ENCODE results near the gene ATXN7L1. TPM values are rescaled to one million over a fixed set of nuclear protein-coding genes. Genes with fewer than 3 reads are reported as not detected.

Gene ATXN7L1
- total RNA-seq, 3 donors from 2014 or later (not counting 1 experiment from before 2014, with no cell fraction given), result 37.5 to 48.6 (median 47.9) TPM

DNA sequence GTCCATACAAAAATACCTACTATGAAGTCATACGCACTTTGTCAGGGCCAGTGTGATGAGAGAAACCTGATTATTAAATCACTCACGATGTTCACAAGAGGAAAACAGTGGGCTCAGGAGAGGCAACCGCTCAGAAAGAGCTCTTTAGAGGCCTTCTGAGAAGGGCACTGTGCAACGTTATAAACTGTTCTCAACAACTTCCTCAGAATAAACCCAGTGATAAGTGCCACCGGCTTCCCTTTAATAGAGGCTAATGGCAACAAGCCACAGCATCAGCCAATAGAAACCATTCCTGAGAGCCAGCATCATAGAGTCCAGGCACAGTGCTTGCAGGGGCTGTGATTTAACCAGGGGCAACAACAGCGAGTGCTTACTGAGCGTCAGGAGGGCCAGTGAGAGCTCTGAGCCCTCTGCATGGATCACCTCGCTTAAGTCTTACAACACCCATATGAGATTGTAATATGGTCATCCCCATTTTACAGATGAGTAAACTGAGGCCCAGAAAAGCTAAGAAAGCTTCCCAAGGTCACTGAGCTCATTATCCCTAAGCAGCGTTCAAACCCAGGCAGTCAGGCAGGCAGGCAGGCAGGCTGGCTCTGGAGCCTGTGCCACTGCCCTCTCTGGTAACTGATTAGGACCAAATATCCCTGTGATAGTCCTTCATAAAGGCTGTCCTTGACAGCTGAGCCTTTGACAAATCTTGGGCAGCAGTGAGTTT, 30.9 kb upstream of the ATXN7L1 start:
- no peak overlapping the region for H3K27ac ChIP-seq (ENCODE audit: low read length)
- H3K36me3 Mint-ChIP-seq, result peaks cover 7% of the 10 kb centered on the region
- intact Hi-C loops (cut with micrococcal nuclease), result no loop called here
- H3K4me1 Mint-ChIP-seq, result peaks cover 0 to 6% of the 10 kb centered on the region in 2 donors
- peaks cover 4% of the 10 kb centered on the region for H3K9me3 ChIP-seq (ENCODE audit: control insufficient read depth, insufficient read depth, low read length)
- H3K4me3 ChIP-seq (ENCODE audit: low read length), result no peak overlapping the region
- H3K9me3 Mint-ChIP-seq, result peaks cover 0 to 2% of the 10 kb centered on the region in 2 donors
- H3K4me3 Mint-ChIP-seq, result no peak overlapping the region
- peaks cover 7% of the 10 kb centered on the region for H3K36me3 ChIP-seq (ENCODE audit: control insufficient read depth, insufficient read depth, low read length)
- TF ChIP-seq, protein P1, sequence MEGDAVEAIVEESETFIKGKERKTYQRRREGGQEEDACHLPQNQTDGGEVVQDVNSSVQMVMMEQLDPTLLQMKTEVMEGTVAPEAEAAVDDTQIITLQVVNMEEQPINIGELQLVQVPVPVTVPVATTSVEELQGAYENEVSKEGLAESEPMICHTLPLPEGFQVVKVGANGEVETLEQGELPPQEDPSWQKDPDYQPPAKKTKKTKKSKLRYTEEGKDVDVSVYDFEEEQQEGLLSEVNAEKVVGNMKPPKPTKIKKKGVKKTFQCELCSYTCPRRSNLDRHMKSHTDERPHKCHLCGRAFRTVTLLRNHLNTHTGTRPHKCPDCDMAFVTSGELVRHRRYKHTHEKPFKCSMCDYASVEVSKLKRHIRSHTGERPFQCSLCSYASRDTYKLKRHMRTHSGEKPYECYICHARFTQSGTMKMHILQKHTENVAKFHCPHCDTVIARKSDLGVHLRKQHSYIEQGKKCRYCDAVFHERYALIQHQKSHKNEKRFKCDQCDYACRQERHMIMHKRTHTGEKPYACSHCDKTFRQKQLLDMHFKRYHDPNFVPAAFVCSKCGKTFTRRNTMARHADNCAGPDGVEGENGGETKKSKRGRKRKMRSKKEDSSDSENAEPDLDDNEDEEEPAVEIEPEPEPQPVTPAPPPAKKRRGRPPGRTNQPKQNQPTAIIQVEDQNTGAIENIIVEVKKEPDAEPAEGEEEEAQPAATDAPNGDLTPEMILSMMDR (IDR thresholded peaks at IDR 0.05), result no peak
- DNase-seq, result no peak
- H3K27me3 Mint-ChIP-seq (ENCODE audit: low read depth in 2 of 2), result no peaks in the 10 kb centered on the region
- H3K4me1 ChIP-seq (ENCODE audit: control insufficient read depth, insufficient read depth, low read length), result no peaks in the 10 kb centered on the region
- H3K27ac Mint-ChIP-seq, result no peak overlapping the region
- WGBS (ENCODE audit: insufficient coverage), result 63% methylated on average over 9 of the region's 9 CpGs
- H3K27me3 ChIP-seq (ENCODE audit: control insufficient read depth, insufficient read depth, low read length), result no peaks in the 10 kb centered on the region
- ATAC-seq, result no peak

DNA sequence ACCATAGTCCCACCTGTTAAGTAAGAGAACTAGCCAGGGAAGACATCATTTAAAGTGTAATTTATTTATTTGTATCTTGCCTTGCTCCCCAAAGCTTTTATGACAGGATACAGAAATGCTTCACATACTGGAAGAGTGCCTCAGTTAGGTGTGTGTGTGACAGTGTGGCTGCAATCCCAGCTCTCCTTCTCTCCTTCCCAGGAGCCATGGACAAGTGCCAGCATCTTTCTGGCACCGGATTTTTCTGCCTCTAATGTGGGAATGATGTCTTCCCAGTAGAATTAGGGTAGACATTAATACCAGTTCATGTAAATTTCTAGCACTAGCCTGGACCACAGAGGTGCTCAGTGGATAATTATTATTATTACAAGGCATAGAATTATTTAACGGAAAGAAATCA, 30.3 kb upstream of the ATXN7L1 start:
- intact Hi-C loops (cut with micrococcal nuclease), result no loop called here
- no peak overlapping the region for H3K27ac Mint-ChIP-seq
- H3K36me3 Mint-ChIP-seq, result peaks cover 7% of the 10 kb centered on the region

DNA sequence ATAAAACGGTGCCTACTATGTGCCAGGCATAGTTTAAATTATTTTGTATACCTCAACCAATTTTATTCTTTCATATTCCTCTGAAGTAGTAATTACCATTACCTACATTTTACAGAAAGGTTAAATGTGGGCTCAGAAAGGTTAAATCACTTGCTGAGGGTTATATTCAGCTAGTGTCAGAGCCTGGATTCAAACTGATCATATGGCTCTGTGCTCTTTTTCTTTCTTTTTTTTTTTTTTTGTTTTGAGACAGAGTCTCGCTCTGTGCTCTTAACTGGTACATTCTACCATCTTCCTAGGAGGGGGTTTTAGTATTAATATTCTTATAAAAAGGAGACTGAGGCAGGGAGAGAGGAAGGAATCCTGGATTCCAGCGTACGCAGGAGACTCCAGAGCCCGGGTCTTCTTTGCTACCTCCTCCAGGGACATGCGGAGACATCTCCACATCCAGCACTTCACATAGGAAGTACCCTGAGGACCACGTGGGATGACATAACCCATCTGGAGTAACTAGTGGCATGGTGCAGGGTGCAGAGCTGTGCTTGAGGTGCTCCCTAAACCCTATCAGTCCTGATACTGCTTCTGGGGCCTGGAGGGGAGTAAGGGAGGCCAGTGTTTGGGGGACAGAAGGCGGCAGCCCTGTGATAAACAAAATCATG, 29.6 kb upstream of the ATXN7L1 start:
- no peak overlapping the region for H3K27ac Mint-ChIP-seq
- H3K27me3 Mint-ChIP-seq (ENCODE audit: low read depth in 2 of 2), result no peaks in the 10 kb centered on the region
- intact Hi-C loops (cut with micrococcal nuclease), result no loop called here
- Histone ChIP-seq H3K27ac (ENCODE audit: low read length) (no peak overlapping the region), H3K4me1 (ENCODE audit: control insufficient read depth, insufficient read depth, low read length) (no peaks in the 10 kb centered on the region), H3K4me3 (ENCODE audit: low read length) (no peak overlapping the region), H3K9me3 (ENCODE audit: control insufficient read depth, insufficient read depth, low read length) (peaks cover 4% of the 10 kb centered on the region), H3K27me3 (ENCODE audit: control insufficient read depth, insufficient read depth, low read length) (no peaks in the 10 kb centered on the region), H3K36me3 (ENCODE audit: control insufficient read depth, insufficient read depth, low read length) (peaks cover 4% of the 10 kb centered on the region)
- H3K4me1 Mint-ChIP-seq, result peaks cover 0 to 8% of the 10 kb centered on the region in 2 donors
- H3K4me3 Mint-ChIP-seq, result no peak overlapping the region
- ATAC-seq (no peak), DNase-seq (no peak)
- TF ChIP-seq, protein P1 (IDR thresholded peaks at IDR 0.05), result no peak
- H3K36me3 Mint-ChIP-seq, result peaks cover 3% of the 10 kb centered on the region
- peaks cover 0 to 2% of the 10 kb centered on the region in 2 donors for H3K9me3 Mint-ChIP-seq
- 88% methylated on average over 7 of the region's 8 CpGs for WGBS (ENCODE audit: insufficient coverage)

More for the DNA sequence above, 30.3 kb upstream of the ATXN7L1 start:
- TF ChIP-seq, protein P1 (IDR thresholded peaks at IDR 0.05), result no peak
- peaks cover 4% of the 10 kb centered on the region for H3K9me3 ChIP-seq (ENCODE audit: control insufficient read depth, insufficient read depth, low read length)
- peaks cover 7% of the 10 kb centered on the region for H3K36me3 ChIP-seq (ENCODE audit: control insufficient read depth, insufficient read depth, low read length)
- whole genome bisulfite sequencing (ENCODE audit: insufficient coverage), result 83% methylated on average over 1 of the region's 2 CpGs
- DNase-seq (no peak), ATAC-seq (no peak)
- no peaks in the 10 kb centered on the region for H3K4me1 ChIP-seq (ENCODE audit: control insufficient read depth, insufficient read depth, low read length)
- H3K27me3 ChIP-seq (ENCODE audit: control insufficient read depth, insufficient read depth, low read length), result no peaks in the 10 kb centered on the region
- H3K27ac ChIP-seq (ENCODE audit: low read length), result no peak overlapping the region
- peaks cover 0 to 6% of the 10 kb centered on the region in 2 donors for H3K4me1 Mint-ChIP-seq
- no peak overlapping the region for H3K4me3 Mint-ChIP-seq
- no peak overlapping the region for H3K4me3 ChIP-seq (ENCODE audit: low read length)
- no peaks in the 10 kb centered on the region for H3K27me3 Mint-ChIP-seq (ENCODE audit: low read depth in 2 of 2)
- H3K9me3 Mint-ChIP-seq, result peaks cover 0 to 2% of the 10 kb centered on the region in 2 donors

Measured in natural killer cell (primary cell).